HepG2 (cell line): Measurements from ENCODE around the gene KAT14. TPM values are rescaled to one million over a fixed set of nuclear protein-coding genes. Genes with fewer than 3 reads are reported as not detected.
A peak's percentile ranks its signal among the peaks of the same experiment; 100 is the strongest.

Source experiments
- ARHGAP35 ChIP-seq: sonication (generic); formaldehyde crosslinking; IDR thresholded peaks from 2 replicates; pipeline ENCODE4 v1.9.0; 2022; ENCODE audit warnings: mild to moderate bottlenecking, inconsistent platforms, moderate library complexity, missing genetic modification reagents, borderline replicate concordance
- ATF2 ChIP-seq: sonication (generic); formaldehyde crosslinking; IDR thresholded peaks from 2 replicates; pipeline ENCODE4 v1.4.0; 2020; ENCODE audit warnings: missing genetic modification reagents
- CREM ChIP-seq, 2 experiments: sonication (generic) in 1 of 2; formaldehyde crosslinking in 1 of 2; IDR thresholded peaks; 2 replicates each; pipeline versions ENCODE4 v1.4.0 to v1.6.1; 2016 to 2020; ENCODE audit warnings: antibody characterized with exemption in 1 of 2, mild to moderate bottlenecking in 1 of 2, missing genetic modification reagents in 1 of 2
- EP300 ChIP-seq, 3 experiments: sonication (generic) in 1 of 3; formaldehyde crosslinking in 1 of 3; IDR thresholded peaks; 2 replicates each; pipeline versions ENCODE4 v1.5.1 to v1.6.1; 2011 to 2020; ENCODE audit warnings: low read depth in 2 of 3, low read length in 2 of 3, borderline replicate concordance in 1 of 3, improper control_type of control experiment in 1 of 3, mild to moderate bottlenecking in 1 of 3, missing genetic modification reagents in 1 of 3, moderate library complexity in 1 of 3
- GMEB2 ChIP-seq: IDR thresholded peaks from 2 replicates; pipeline ENCODE4 v1.6.1; 2016; ENCODE audit warnings: missing biosample characterization, missing genetic modification reagents, low read depth
- HNF1B ChIP-seq: sonication (generic); formaldehyde crosslinking; IDR thresholded peaks from 2 replicates; pipeline ENCODE4 v1.5.1; 2020; ENCODE audit warnings: mild to moderate bottlenecking, moderate library complexity, missing genetic modification reagents
- HOXA3 ChIP-seq: sonication (generic); formaldehyde crosslinking; IDR thresholded peaks from 2 replicates; pipeline ENCODE4 v1.5.0; 2020; ENCODE audit warnings: missing genetic modification reagents
- MBNL3 ChIP-seq: fragments of 250-450 bp; sonication (Bioruptor Pico); conservative IDR thresholded peaks from 2 replicates; pipeline ENCODE4 v1.8.0; 2022; ENCODE audit warnings: mild to moderate bottlenecking, inconsistent platforms
- MEF2D ChIP-seq: sonication (generic); formaldehyde crosslinking; IDR thresholded peaks from 2 replicates; pipeline ENCODE4 v1.5.1; 2020; ENCODE audit warnings: mild to moderate bottlenecking, missing genetic modification reagents
- NR0B2 ChIP-seq: sonication (generic); formaldehyde crosslinking; IDR thresholded peaks from 2 replicates; pipeline ENCODE4 v1.4.0; 2020; ENCODE audit warnings: mild to moderate bottlenecking, missing genetic modification reagents
- RFXAP ChIP-seq: sonication (generic); formaldehyde crosslinking; IDR thresholded peaks from 2 replicates; pipeline ENCODE4 v1.4.0; 2020; ENCODE audit warnings: missing genetic modification reagents, borderline replicate concordance
- SMAD1 ChIP-seq: sonication (generic); formaldehyde crosslinking; IDR thresholded peaks from 2 replicates; pipeline ENCODE4 v1.4.0; 2020; ENCODE audit warnings: missing genetic modification reagents, low read depth, mild to moderate bottlenecking, borderline replicate concordance
- SOX6 ChIP-seq, 2 experiments: fragments of 450-650 bp in 1 of 2; sonication (generic) in 1 of 2; formaldehyde crosslinking in 1 of 2; IDR thresholded peaks; 2 replicates each; pipeline versions ENCODE4 v1.4.0 to v1.6.1; 2017 to 2020; ENCODE audit warnings: antibody characterized with exemption in 1 of 2, mild to moderate bottlenecking in 1 of 2, missing genetic modification reagents in 1 of 2
- YEATS4 ChIP-seq: sonication (generic); formaldehyde crosslinking; IDR thresholded peaks from 2 replicates; pipeline ENCODE4 v1.4.0; 2020; ENCODE audit warnings: missing genetic modification reagents, borderline replicate concordance
- ZBTB33 ChIP-seq: sonication (generic); formaldehyde crosslinking; IDR thresholded peaks from 2 replicates; pipeline ENCODE4 v1.4.0; 2020; ENCODE audit warnings: missing genetic modification reagents
- ZMYM4 ChIP-seq: sonication (generic); formaldehyde crosslinking; IDR thresholded peaks from 2 replicates; pipeline ENCODE4 v1.8.1; 2023; ENCODE audit warnings: mild to moderate bottlenecking, missing genetic modification reagents
- ZNF205 ChIP-seq: IDR thresholded peaks from 2 replicates; pipeline ENCODE4 v1.6.1; 2018; ENCODE audit warnings: missing biosample characterization, missing genetic modification reagents
- ZNF549 ChIP-seq: sonication (generic); formaldehyde crosslinking; IDR thresholded peaks from 2 replicates; pipeline ENCODE4 v1.5.0; 2020; ENCODE audit warnings: missing genetic modification reagents
- ZNF552 ChIP-seq: sonication (generic); formaldehyde crosslinking; IDR thresholded peaks from 2 replicates; pipeline ENCODE4 v1.9.0; 2022; ENCODE audit warnings: missing genetic modification reagents, mild to moderate bottlenecking, borderline replicate concordance
- ZNF644 ChIP-seq: IDR thresholded peaks from 2 replicates; pipeline ENCODE4 v1.6.1; 2016; ENCODE audit warnings: low read depth
- ZNF788 ChIP-seq: sonication (generic); formaldehyde crosslinking; IDR thresholded peaks from 2 replicates; pipeline ENCODE4 v1.5.0; 2020; ENCODE audit warnings: mild to moderate bottlenecking, missing genetic modification reagents, borderline replicate concordance
- polyA plus RNA-seq, 8 experiments: library from polyadenylated mRNA; depleted of rRNA in 3 of 8; stranded (reverse) in 7 of 8; unstranded in 1 of 8; fragments of >200 nt; fragmentation: Illumina TruSeq in 4 of 8; extraction: Trizol in 4 of 8; gene quantifications; 2 replicates each; pipeline versions ENCODE4 v1.2.1 to v1.2.3, GENCODE V29; 2011 to 2016; ENCODE audit warnings: low read depth in 4 of 8, missing spikeins in 1 of 8, mixed read lengths in 1 of 8; ENCODE audit not compliant: insufficient read depth in 1 of 8
- total RNA-seq, 5 experiments: library from RNA; depleted of rRNA; stranded (reverse); fragments of >200 nt; fragmentation: Illumina TruSeq; extraction: Trizol; gene quantifications; 2 replicates each; pipeline ENCODE4 v1.2.3, GENCODE V29; 2016; ENCODE audit warnings: low read depth in 1 of 5
- TF ChIP-seq, protein P1 (sequence below): sonication (generic); formaldehyde crosslinking; IDR thresholded peaks from 2 replicates; pipeline ENCODE4 v1.4.0; 2020; ENCODE audit warnings: missing genetic modification reagents

KAT14 gene
- total and polyA plus RNA-seq, 2 of the 13 experiments (the other 11 are each of a cell fraction or from before 2014, with no cell fraction given): 5.1 to 15.1 TPM

DNA sequence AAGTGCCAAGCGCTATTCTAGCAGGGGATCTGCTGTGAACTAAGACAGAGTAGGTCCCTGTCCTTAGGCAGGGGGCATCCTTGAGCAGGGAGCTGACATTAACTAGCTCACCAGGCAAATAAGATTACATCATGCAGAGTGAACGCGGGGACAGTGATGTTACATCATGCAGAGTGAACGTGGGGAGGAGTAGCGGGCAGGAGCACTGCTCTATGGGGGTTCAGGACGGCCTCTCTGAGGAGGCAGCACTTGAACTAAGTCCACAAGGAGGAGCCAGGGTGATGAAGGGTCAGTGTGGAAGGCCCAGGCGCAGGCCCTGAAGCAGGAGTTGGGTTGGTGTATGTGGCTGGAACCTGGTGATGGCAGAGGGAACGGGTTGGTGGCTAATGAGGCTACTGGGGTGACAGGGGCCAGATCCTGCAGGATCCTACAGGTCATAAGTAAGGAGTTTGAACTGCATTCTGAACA, 38.7 kb downstream of the KAT14 start (continued):
- TF ChIP-seq MEF2D (CRISPR knock-in tag) (no peak), GMEB2 (CRISPR knock-in tag) (no peak), YEATS4 (CRISPR knock-in tag) (no peak), ZMYM4 (CRISPR knock-in tag) (peak; percentile 53; the same call in 1 of the 2 replicates), CREM (IDR thresholded peaks at IDR 0.05) (no peak), CREM (CRISPR knock-in tag; IDR thresholded peaks at IDR 0.05) (no peak), NR0B2 (CRISPR knock-in tag) (0 out of 2 replicates have a peak, but pooled peaks have one; percentile 42), MBNL3 (CRISPR knock-in tag) (no peak), RFXAP (no peak), ARHGAP35 (no peak), ZNF205 (CRISPR knock-in tag) (no peak), ZNF788 (no peak), EP300 (IDR thresholded peaks at IDR 0.05; ENCODE audit: low read depth in 2 of 2, low read length in 2 of 2) (no peak), EP300 (CRISPR knock-in tag; IDR thresholded peaks at IDR 0.05; ENCODE audit: borderline replicate concordance) (no peak), ZNF644 (0 out of 2 replicates have a peak, but pooled peaks have one; percentile 46), ZNF549 (CRISPR knock-in tag) (no peak), SMAD1 (no peak), ZNF552 (CRISPR knock-in tag) (no peak), HOXA3 (peak; percentile 58; the same call in 1 of the 2 replicates), HNF1B (no peak), ATF2 (CRISPR knock-in tag) (peak; percentile 90), ZBTB33 (peak; percentile 96), SOX6 (IDR thresholded peaks at IDR 0.05) (no peak), SOX6 (CRISPR knock-in tag; IDR thresholded peaks at IDR 0.05) (no peak)
- TF ChIP-seq, protein P1, sequence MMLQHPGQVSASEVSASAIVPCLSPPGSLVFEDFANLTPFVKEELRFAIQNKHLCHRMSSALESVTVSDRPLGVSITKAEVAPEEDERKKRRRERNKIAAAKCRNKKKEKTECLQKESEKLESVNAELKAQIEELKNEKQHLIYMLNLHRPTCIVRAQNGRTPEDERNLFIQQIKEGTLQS (CRISPR knock-in tag): peak; percentile 54; the same call in 1 of the 2 replicates
